Brain microvascular endothelial cell (primary cell): ENCODE data around the gene CASKIN1.

Experiments used
- DNase-seq: peaks from one replicate; pipeline ENCODE4 v3.0.0-alpha.2; 2020
- H3K27ac ChIP-seq: fragments of 250-450 bp; sonication (Bioruptor Pico); 2 replicates; pipeline ENCODE4 v1.5.1; 2020; ENCODE audit warnings: mild to moderate bottlenecking, moderate library complexity
- H3K27me3 ChIP-seq: fragments of 250-450 bp; sonication (Bioruptor Pico); replicated peaks from 2 replicates; pipeline ENCODE4 v1.5.1; 2020; ENCODE audit warnings: mild to moderate bottlenecking
- H3K36me3 ChIP-seq: fragments of 250-450 bp; sonication (Bioruptor Pico); replicated peaks from 2 replicates; pipeline ENCODE4 v1.5.1; 2020; ENCODE audit warnings: mild to moderate bottlenecking
- H3K4me3 ChIP-seq: 2 replicates; pipeline ENCODE4 v1.5.1; 2011; ENCODE audit warnings: low read depth, mild to moderate bottlenecking, control low read depth, low read length, moderate library complexity
- in situ Hi-C: cut with HindIII; loops from 2 replicates; pipeline ENCODE4 v1.10.0; 2017; ENCODE audit warnings: low sequenced_read_pairs, low pct_ligation_motif_present
- TF ChIP-seq, protein P1 (sequence below): IDR thresholded peaks from 2 replicates; pipeline ENCODE4 v1.5.1; 2011; ENCODE audit warnings: low read depth, mild to moderate bottlenecking, moderate library complexity, low read length, control low read depth, inconsistent platforms; ENCODE audit errors: missing control alignments

CASKIN1 gene

DNA sequence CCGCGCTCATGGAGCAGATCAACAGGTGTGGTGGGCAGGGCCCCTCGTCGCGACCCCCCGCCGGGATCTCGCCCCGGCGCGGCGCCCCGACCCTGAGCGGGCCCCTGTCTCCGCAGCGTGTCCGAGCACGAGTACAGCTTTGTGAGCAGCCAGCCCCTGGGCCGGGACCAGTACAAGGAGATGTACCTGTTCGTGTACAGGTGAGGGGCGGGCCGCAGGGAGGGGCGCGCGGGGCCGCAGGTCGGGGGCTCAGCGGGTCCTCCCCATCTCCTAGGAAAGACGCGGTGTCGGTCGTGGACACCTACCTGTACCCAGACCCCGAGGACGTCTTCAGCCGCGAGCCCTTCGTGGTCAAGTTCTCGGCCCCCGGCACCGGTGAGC, 40.7 kb upstream of the CASKIN1 start:
- no peak for DNase-seq
- H3K27ac ChIP-seq: no peak overlapping the region
- peaks cover 31% of the 10 kb centered on the region for H3K36me3 ChIP-seq
- in situ Hi-C loops: no loop called here
- peaks cover 5% of the 10 kb centered on the region for H3K27me3 ChIP-seq
- TF ChIP-seq, protein P1, sequence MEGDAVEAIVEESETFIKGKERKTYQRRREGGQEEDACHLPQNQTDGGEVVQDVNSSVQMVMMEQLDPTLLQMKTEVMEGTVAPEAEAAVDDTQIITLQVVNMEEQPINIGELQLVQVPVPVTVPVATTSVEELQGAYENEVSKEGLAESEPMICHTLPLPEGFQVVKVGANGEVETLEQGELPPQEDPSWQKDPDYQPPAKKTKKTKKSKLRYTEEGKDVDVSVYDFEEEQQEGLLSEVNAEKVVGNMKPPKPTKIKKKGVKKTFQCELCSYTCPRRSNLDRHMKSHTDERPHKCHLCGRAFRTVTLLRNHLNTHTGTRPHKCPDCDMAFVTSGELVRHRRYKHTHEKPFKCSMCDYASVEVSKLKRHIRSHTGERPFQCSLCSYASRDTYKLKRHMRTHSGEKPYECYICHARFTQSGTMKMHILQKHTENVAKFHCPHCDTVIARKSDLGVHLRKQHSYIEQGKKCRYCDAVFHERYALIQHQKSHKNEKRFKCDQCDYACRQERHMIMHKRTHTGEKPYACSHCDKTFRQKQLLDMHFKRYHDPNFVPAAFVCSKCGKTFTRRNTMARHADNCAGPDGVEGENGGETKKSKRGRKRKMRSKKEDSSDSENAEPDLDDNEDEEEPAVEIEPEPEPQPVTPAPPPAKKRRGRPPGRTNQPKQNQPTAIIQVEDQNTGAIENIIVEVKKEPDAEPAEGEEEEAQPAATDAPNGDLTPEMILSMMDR: no peak
- peak overlapping the region; percentile 24 for H3K4me3 ChIP-seq

DNA sequence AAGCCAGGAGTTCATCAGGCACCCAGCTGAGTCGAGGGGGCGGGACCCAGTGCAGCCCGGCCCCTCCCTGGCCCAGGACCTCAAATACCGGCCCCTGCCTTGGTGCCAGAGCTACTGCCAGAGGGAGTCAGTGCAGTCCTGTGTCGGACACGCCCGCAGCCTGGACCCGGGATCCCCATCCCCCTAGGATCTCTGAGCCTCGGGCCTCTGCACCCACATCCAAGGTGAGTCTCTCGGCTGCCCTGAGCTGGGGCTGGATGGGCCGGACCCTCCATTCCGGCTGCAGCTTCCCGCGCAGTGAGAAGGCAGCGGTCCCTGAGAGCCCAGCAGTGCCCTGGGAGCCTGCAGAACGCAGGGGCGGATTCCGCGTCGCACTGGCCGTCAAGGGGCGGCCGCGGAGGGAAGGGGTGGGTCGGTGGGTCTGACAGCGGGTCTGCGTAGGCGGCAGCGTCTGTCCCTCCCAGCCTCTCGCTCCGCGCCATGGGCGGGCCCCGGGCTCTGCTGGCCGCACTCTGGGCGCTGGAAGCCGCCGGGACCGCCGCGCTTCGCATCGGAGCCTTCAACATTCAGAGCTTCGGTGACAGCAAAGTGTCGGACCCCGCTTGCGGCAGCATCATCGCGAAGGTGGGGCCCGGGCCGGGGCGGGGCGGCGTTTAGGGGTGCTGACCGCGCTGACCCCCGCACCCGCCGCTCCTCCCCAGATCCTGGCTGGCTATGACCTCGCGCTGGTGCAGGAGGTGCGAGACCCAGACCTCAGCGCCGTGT, 40.1 kb upstream of the CASKIN1 start, which contains the start of gene DNASE1L2:
TSS of gene DNASE1L2 (plus strand) at position 108 of the 765 bp plus-strand sequence. CDS start at position 481, 373 bp downstream.
- in situ Hi-C loops: no loop called here
- Histone ChIP-seq H3K36me3 (peaks cover 37% of the 10 kb centered on the region), H3K4me3 (peak within 1 kb of the TSS; percentile 24), H3K27ac (no peak within 1 kb of the TSS), H3K27me3 (peaks cover 5% of the 10 kb centered on the region)
- no peak for DNase-seq
- TF ChIP-seq, protein P1: no peak

DNA sequence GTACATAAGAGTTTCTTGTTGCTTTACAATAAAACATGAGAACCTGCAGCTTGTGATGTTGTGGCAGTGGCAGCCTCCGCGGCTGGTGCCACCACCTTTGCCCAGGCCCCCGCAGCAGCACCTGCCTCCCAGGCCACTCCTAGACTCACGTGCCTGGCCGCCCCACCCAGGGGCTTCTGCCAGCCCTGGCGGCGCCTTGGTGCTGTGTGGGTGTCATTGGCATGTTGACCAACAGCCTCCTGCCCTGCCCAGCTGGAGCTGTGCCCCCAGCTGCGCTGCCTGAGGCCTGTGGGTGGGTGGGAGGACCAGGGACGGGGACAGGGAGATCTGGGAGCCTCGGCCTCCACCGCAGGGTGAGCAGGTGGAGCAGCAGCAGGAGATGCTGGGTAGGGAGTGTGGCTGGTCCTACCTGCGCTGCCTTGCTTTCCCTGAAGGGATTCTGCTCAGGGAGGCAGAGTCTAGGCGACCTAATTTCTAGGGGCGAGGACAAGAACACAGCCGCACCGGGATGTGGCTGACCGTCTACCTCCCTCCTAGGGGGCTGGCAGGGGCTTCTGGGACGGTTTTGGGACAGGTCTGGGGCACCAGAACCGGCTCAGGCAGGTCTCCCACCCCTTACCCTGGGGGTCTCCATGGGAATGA, 39.4 kb upstream of the CASKIN1 start:
- Histone ChIP-seq H3K36me3 (peaks cover 38% of the 10 kb centered on the region), H3K27ac (no peak overlapping the region), H3K27me3 (peaks cover 5% of the 10 kb centered on the region), H3K4me3 (no peak overlapping the region)
- no peak for DNase-seq
- in situ Hi-C loops: no loop called here
- TF ChIP-seq, protein P1: no peak

DNA sequence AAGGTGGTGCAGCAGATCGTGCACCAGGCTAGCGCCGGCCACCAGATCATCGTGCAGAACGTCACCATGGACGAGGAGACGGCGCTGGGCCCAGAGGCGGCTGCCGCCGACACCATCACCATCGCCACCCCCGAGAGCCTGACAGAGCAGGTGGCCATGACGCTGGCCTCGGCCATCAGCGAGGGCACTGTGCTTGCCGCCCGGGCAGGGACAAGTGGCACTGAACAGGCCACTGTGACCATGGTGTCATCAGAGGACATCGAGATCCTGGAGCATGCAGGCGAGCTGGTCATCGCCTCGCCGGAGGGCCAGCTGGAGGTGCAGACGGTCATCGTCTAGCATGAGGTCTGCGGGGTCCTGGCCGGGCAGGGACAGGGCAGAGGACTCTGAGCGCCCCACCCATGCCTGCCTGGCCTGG, 38.8 kb upstream of the CASKIN1 start:
- Histone ChIP-seq H3K27me3 (peaks cover 5% of the 10 kb centered on the region), H3K27ac (no peak overlapping the region), H3K36me3 (peaks cover 38% of the 10 kb centered on the region), H3K4me3 (no peak overlapping the region)
- TF ChIP-seq, protein P1: no peak
- in situ Hi-C loops: no loop called here
- DNase-seq: no peak

DNA sequence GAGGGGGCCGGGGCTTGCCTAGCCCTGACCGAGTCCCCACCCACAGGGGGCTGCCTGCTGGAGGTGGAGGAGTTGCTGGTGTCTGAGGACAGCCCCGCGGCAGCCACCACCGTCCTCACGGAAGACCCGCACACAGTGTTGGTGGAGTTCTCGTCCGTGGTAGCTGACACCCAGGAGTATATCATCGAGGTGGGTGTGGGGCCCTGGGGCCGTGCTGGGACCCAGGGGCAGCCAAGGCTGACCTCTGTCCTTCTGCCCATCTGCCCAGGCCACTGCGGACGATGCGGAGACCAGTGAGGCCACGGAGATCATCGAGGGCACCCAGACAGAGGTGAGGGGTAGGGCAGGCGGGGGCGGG, 38.4 kb upstream of the CASKIN1 start:
- no peak overlapping the region for H3K27ac ChIP-seq
- H3K27me3 ChIP-seq: peaks cover 5% of the 10 kb centered on the region
- in situ Hi-C loops: no loop called here
- DNase-seq: no peak
- H3K36me3 ChIP-seq: peaks cover 40% of the 10 kb centered on the region
- H3K4me3 ChIP-seq: no peak overlapping the region
- TF ChIP-seq, protein P1: no peak
